Esophagus mucosa (tissue), 1 donor: ENCODE data around the gene CYP17A1. TPM values are rescaled to one million over a fixed set of nuclear protein-coding genes. Genes with fewer than 3 reads are reported as not detected.
"Not testable (repeated sequence)": the region's sequence is repeated elsewhere in the genome, so short reads cannot be mapped to it uniquely, and the experiment has no call there.

Experiments
- ATAC-seq: fragments of 200-7000 bp; cut with Tn5 transposase; one replicate; pipeline ENCODE4 v1.9.1; 2020
- total RNA-seq: library from RNA; stranded (reverse); gene quantifications from one replicate; pipeline ENCODE4 v1.2.4, GENCODE V29; 2023
- donor health status: DM: yes; HTN: yes; CAD: no.

Gene CYP17A1, protein sequence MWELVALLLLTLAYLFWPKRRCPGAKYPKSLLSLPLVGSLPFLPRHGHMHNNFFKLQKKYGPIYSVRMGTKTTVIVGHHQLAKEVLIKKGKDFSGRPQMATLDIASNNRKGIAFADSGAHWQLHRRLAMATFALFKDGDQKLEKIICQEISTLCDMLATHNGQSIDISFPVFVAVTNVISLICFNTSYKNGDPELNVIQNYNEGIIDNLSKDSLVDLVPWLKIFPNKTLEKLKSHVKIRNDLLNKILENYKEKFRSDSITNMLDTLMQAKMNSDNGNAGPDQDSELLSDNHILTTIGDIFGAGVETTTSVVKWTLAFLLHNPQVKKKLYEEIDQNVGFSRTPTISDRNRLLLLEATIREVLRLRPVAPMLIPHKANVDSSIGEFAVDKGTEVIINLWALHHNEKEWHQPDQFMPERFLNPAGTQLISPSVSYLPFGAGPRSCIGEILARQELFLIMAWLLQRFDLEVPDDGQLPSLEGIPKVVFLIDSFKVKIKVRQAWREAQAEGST
- total RNA-seq, result 0.76 TPM

DNA sequence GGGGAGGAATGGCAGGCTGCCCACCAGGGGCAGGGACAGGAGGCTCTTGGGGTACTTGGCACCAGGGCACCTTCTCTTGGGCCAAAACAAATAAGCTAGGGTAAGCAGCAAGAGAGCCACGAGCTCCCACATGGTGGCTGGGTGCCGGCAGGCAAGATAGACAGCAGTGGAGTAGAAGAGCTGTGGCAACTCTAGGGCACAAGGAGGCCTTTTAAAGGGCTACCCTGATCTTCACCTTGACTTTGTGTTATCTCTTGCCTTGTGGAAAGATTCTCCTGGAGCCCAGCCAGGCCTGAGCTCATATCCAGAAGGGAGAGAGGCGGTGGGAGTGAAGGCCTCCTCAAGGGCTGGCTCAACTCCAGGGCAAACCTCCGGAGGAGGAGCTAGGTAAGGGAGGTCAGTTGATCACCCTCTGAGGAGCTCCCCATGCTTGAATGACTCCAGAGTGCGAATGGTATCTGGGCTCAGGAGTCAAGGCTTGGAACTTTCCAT is at the start of gene CYP17A1:
CYP17A1 (minus strand) TSS at position 184 of the 492 bp plus-strand sequence; CDS start at position 132, 52 bp downstream.
- no peak for ATAC-seq

GRCh38 chr10:102880256-102880655 is 43.0 kb upstream of the CYP17A1 start:
- no peak for ATAC-seq

DNA sequence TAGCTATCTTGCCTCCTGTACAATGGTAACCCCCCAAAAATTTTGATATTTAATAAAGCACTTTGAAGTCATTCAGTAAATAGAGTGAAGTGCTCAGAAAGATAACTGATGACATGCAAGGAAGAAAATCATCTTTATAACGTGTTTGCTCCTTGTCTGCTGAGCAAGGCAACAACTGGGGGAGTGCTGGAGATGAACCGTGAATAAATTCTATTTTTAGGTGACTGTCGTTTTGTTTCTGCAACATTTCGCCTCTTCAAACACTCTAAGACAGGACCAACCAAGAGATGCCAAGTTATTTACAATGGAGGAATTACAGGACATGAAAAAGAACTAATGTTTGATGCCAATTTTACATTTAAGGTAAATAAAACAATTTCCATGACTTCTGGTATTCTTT is 41.4 kb upstream of the CYP17A1 start:
- no peak for ATAC-seq

GRCh38 chr10:102876747-102877153 is 39.5 kb upstream of the CYP17A1 start:
- ATAC-seq, result no peak

GRCh38 chr10:102872163-102872562 is 35.0 kb upstream of the CYP17A1 start:
- ATAC-seq, result no peak

DNA sequence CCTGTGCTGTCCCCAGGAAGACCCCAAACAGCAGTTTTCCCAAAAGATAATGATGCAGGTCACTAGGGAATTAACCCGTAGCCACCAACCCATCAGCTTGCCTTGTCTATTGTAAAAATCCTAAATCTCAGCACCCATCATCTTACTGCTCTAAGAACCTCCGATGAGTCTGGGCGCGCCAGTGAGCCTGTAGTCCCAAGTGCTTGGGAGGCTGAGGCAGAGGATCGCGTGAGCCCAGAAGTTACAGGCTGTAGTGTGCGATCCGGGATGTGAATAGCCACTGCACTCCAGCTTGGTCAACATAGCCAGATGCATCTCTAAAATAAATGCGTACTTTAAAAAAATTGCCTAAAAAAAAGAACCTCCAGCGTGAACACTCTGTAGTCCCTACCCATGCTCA is 33.0 kb upstream of the CYP17A1 start:
- no peak for ATAC-seq

DNA sequence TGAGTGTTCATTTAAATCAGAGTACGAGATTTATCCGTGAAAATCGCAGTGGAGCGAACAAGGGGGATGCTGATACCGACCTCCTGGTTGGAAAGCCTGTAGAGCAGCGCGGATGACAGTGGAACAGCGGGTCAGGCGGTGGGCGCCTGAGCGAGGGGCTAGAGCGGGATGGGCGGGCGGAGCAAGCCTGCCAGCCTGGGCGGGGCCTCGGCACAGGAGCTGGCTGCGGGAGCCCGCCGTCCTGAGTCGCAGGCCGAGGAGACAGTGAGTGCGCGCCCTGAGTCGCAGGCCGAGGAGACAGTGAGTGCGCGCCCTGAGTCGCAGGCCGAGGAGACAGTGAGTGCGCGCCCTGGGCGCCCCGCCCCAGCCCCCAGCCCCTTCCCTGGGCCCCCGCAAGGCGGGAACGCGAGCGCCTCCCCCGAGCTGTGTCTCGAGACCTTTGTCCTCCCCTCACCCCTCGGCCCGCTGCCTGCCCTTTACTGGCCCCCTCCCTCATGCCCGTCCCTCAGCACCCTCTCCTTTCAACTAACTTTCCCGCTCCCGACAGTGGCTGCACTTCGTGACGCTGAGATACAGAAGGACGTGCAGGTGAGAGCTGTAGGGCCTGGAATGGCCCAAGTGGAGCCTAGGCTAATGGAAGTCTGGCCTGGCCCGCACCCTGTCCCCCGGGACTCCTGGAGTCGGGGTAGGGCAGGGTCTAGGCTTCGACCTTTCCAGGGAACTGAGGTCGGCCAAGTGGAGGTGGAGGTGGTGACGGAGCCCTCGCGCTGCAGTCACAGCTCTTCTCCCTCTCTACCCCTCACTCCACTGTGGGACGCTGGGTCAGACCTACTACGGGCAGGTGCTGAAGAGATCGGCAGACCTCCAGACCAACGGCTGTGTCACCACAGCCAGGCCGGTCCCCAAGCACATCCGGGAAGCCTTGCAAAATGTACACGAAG is 32.3 kb upstream of the CYP17A1 start, which contains the start of gene AS3MT:
AS3MT (plus strand) TSS at position 213 of the 941 bp plus-strand sequence; CDS start at position 336, 123 bp downstream.
- ATAC-seq, result peak; percentile 65

GRCh38 chr10:102868911-102869257 is 31.7 kb upstream of the CYP17A1 start:
- no peak for ATAC-seq

- ATAC-seq, result no peak
Measured at GRCh38 chr10:102865620-102866019, 28.4 kb upstream of the CYP17A1 start.

DNA sequence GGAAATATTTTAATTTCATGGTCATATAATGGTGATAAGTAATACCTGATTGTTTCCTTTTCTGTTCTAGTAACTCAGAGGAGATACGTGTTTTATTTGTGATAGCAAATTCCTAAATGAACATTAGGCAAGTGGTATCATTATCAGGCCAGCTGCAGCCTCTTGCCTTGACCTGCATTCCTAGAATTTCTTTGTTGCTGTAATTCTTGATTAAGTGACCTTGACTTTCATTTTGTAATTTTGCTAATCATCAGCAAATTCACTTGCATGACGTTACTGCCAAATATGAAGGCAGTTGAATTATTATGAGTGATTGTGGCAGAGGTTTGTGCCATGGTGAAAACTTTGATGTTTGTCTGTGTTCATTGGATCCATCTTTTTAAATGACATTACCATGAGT is 26.4 kb upstream of the CYP17A1 start:
- ATAC-seq, result no peak

- ATAC-seq, result no peak
Measured at GRCh38 chr10:102859911-102860310, 22.7 kb upstream of the CYP17A1 start.

DNA sequence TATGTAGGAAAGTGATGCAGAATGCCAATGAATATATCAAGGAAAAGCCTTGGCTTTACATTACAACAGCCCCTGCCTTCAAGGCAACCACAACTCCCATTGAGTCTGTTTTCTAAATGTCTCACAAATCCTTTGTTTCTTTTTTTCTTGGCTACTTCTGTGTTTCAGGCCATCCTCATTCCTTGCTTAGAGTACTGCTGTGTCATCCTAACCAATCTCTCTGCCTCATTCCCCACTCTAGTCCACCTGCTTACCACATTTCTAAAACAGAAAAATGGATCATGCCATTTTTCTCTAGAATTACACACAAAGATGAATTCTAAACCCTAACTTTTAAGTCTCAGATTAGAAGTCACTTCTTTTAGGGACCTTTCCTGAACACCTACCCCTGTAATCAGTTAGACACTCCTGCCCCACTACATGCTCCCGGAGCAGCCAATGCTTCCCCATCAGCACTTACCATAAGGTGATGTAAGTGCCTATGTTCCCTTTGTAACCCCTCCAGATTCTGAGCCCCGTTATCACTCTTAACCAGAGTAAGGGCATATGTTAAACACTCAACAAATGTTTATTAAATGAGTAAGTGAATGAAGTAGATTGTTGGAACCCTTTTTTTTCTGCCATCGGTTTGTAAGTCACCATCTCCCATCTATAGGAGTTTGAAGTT is 19.7 kb upstream of the CYP17A1 start:
- ATAC-seq, result no peak

GRCh38 chr10:102855731-102856436 is 18.7 kb upstream of the CYP17A1 start:
- peak; percentile 71 for ATAC-seq

DNA sequence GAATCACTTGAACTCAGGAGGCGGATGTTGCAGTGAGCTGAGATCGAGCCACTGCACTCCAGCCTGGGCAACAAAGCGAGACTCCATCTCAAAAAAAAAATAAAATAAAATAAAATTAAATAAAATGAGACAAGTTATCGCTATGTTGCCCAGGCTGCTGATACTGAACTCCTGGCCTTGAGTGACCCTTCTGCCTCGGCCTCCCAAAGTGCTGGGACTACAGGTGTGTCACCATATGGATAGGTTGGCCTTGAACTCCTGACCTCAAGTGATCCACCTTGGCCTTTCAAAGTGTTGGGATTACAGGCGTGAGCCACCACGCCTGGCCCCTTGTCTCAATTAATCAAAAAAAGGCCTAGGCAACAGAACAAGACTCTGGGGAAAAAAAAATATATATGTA is 16.0 kb upstream of the CYP17A1 start:
- ATAC-seq, result not testable (repeated sequence)

GRCh38 chr10:102850025-102850518 is 12.9 kb upstream of the CYP17A1 start:
- ATAC-seq, result peak; percentile 76

- no peak for ATAC-seq
Measured at GRCh38 chr10:102845352-102845902, 8.2 kb upstream of the CYP17A1 start.

GRCh38 chr10:102844190-102844776 is 7.1 kb upstream of the CYP17A1 start:
- ATAC-seq, result not testable (repeated sequence)

GRCh38 chr10:102843139-102843538 is 5.9 kb upstream of the CYP17A1 start:
- ATAC-seq, result not testable (repeated sequence)

DNA sequence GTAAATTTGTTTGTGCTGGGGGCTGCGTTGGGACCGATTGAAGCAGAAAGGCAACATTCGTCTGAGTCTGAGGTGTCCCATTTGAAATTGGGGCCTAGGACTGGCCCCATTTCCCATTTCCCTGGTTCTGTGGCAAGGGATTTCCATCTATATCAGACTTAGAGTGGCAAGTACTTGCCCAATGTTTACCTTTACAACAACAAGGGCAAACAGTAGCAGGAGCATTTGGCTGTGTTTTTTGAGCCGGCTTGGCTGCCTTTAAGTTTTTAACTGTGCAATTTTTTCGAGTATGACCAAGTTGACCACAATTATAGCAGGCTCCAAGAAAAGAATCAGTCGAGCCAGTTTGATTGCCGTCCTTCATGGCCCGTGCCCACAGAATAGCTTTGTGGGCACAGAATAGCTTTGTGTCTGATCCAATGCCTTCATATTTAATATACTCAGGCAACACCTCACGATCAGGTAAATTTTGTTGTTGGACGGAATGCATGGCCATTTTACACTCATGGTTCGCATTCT is 4.7 kb upstream of the CYP17A1 start:
- ATAC-seq, result no peak

DNA sequence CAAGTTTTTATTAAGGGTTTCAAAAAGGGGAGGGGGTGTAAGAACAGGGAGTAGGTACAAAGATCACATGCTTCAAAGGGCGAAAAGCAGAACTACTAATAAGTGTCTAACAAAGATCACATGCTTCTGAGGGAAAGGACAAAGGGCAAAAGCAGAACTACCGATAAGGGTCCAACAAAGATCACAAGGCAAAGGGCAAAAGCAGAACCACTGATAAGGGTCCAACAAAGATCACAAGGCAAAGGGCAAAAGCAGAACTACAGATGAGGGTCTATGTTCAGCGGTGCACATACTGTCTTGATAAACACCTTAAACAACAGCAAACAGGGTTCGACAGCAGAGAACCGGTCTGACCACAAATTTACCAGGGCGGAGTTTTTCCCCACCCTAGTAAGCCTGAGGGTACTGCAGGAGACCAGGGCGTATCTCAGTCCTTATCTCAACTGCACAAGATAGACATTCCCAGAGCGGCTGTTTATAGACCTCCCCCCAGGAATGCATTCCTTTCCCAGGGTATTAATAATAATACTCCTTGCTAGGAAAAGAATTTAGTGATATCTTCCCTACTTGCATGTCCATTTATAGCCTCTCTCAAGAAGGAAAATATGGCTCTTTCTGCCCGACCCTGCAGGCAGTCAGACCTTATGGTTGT is 1.2 kb upstream of the CYP17A1 start:
- not testable (repeated sequence) for ATAC-seq
